Femur (tissue), 1 donor: ENCODE results near the gene FIZ1.
"Not testable (repeated sequence)": the region's sequence is repeated elsewhere in the genome, so short reads cannot be mapped to it uniquely, and the experiment has no call there.

Experiments used
- DNase-seq: peaks from one replicate; pipeline ENCODE4 v3.0.0-alpha.2; 2017

FIZ1 gene

DNA sequence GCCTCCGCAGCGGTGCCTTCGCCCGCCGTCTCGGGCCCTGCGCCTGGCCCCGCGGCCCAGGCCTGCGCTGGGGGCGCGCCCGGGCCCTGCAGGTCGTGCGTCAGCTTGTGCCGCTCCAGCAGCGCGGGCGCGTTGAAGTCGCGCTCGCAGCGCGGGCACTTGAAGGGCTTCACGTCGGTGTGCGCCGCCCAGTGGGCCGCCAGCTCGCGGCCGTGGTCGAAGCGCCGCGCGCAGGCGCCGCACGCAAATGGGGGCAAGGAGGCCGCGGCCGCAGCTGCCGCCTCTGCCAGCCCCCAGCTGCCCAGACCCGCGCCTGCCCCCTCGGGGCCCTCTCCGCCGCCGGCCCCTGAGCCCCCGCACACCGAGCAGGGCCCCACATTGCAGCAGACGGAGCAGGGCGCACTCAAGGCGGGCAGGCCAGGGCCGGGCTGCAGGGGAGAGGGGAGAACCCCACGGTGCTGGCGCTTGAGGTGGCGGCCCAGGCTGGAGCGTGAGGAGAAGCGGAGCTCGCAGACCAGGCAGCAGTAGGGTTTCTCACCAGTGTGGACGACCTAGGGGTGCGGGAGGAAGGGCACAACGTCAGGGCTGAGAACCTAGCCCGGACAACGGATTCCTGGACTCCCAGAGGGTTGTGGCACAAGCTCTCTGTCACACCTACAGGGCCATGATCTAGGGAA, 6.1 kb downstream of the FIZ1 start:
- DNase-seq = no peak

DNA sequence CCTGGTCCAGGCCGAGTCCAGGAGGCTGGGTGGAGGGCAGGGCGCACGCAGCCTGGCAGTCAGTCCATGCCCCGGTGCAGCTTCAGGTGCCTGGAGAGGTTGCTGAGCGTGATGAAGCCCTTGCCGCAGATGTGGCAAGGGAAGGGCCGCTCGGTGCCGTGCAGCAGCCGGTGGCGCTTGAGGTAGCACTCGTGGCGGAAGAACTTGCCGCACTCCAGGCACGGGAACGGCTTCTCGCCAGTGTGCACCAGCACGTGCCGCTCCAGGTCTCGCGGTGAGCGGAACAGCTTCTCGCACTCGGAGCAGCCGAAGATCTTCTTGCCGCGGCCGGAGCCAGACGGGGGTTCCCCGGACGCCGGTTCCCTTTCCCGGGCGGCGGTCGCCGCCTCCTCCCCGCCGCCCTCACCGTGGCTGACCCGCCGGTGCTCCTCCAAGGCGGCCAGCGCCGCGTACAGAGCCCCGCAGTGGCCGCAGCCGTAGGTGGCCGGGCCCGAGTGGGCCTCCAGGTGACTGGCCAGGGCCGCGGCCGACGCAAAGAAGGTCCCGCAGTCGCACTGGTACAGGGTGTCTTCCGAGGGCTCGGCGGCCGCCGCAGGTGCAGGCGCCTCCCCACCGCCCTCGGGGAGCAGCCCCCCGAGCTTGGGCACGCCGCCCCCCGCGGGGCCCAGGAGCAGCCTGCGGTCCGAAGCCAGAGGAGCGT, 6.8 kb downstream of the FIZ1 start:
- no peak for DNase-seq

- no peak for DNase-seq
Observed at GRCh38 chr19:55591555-55591954, 7.8 kb downstream of the FIZ1 start.

DNA sequence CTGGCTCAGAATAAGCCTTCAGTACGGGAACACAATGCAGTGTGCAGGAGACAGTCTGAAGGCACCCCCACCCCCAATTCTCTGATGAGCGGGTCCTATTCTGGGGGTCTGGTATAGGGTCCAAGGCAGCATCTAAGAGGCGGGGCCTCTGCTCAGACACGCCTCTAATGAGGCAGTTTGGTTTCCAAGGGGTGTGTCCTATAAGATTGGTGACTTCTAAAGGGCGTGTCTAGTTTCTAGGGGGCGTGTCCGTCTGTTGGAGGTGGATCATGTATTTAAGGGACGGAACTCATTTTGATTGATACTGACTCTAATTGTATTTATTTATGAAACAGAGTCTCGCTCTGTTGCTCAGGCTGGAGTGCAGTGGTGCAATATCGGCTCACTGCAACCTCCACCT, 8.7 kb downstream of the FIZ1 start:
- DNase-seq = no peak

GRCh38 chr19:55590109-55590508, 9.2 kb downstream of the FIZ1 start:
- no peak for DNase-seq

DNA sequence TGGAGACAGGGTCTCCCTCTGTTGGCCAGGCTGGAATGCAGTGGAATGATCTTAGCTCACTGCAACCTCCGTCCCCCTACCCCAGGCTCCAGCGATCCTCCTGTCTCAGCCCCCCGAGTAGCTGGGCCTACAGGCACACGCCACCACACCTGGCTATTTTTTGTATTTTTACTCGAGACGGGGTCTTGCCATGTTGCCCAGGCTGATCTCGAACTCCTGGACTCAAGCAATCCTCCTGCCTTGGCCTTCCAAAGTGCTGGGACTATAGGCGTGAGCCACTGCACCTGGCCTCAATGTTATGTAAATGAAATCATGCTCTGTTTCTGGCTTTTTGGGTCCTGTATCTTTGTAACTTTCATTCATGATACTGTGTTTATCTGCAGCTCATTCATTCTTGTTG, 10.6 kb downstream of the FIZ1 start:
- no peak for DNase-seq

- DNase-seq = peak; percentile 95
Observed at GRCh38 chr19:55586976-55587668, 12.2 kb downstream of the FIZ1 start.

DNA sequence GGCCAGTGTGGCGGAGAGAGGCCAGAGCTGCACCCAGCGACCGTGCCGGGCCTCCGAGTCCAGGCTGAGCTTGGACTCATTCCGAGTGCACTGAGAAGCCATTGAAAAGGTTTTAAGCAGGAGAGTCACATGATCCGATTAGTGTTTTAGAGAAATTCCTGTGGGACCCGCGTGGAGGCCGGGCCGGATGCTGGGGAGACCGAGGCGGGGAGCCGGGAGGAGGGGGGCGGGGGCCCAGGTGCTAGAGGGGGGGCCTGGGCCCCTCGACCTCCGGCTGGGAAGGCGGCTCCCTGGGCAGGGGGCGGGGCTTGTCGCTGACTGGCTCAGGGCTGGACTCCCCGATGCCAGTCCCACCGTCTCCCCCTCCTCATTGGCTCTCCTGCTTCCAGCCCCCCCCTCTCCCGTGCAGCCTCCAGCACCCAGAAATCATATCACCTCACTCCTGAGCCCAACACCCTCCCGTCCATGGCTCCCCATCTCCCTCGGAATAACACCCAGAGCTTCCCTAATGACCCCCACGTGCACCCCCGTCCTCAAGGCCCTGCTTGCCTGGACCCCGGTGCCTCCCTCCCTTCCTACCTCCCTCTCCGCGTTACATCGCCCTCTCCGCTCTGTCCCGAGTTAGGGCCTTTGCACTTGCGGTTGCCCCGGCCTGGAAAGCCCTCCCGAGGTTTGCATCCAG, 13.5 kb downstream of the FIZ1 start:
- DNase-seq = peak; percentile 92

DNA sequence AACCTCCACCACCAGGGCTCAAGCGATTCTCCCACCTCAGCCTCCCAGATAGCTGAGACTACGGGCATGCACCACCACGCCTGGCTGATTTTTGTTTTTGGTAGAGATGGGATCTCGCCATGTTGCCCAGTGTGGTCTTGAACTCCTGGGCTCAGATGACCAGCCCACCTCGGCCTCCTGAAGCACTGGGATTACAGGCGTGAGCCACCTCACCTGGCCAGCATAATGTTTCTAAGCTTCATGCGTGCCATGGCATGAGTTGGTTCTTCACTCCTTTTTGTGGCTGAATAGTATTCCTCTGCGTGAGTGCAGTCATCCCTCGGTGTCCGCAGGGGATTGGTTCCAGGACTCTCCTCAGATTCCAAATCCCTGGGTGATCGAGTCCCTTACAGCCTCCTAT, 14.4 kb downstream of the FIZ1 start:
- DNase-seq = no peak

DNA sequence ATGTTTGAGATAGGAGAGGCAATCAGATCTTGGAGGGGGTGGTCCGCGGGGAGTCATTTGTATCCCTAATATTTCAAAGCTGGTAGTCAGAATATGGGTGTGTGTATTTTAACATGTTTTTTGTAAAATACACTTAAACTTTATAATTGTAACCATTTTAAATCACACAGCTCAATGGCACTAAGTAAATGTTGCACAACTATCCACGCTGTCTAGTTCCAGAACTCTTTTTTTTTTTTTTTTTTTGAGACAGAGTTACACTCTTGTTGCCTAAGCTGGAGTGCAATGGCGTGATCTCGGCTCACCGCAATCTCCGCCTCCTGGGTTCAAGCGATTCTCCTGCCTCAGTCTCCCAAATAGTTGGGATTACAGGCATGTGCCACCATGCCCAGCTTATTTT, 15.4 kb downstream of the FIZ1 start:
- DNase-seq = not testable (repeated sequence)

GRCh38 chr19:55582284-55582683, 17.0 kb downstream of the FIZ1 start:
- not testable (repeated sequence) for DNase-seq

DNA sequence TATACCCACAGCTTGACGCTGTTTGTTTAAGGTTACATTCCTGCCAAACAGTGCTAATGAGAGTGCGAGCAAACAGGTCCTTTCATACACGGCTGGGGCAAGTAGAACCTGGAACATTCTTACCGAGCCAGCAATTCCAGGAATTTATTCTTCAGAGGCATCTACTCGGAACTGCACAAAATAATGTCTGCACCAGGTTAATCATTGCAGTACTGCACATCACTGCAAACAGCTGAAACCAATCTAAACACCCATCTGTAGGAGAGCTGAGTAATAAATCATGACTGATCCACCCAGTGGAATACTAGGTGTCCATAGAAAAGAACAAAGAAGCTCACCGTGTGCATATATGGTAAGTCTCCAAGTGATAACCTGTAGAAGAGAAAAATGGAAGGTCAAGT, 17.5 kb downstream of the FIZ1 start:
- DNase-seq = no peak

- no peak for DNase-seq
Observed at GRCh38 chr19:55581145-55581822, 18.0 kb downstream of the FIZ1 start.

- peak; percentile 92 for DNase-seq
Observed at GRCh38 chr19:55580628-55581144, 18.6 kb downstream of the FIZ1 start, which contains the start of gene ZNF579. Gene ZNF579 (minus strand): TSS chr19:55580848. CDS start chr19:55579639, 1,209 bp downstream.

DNA sequence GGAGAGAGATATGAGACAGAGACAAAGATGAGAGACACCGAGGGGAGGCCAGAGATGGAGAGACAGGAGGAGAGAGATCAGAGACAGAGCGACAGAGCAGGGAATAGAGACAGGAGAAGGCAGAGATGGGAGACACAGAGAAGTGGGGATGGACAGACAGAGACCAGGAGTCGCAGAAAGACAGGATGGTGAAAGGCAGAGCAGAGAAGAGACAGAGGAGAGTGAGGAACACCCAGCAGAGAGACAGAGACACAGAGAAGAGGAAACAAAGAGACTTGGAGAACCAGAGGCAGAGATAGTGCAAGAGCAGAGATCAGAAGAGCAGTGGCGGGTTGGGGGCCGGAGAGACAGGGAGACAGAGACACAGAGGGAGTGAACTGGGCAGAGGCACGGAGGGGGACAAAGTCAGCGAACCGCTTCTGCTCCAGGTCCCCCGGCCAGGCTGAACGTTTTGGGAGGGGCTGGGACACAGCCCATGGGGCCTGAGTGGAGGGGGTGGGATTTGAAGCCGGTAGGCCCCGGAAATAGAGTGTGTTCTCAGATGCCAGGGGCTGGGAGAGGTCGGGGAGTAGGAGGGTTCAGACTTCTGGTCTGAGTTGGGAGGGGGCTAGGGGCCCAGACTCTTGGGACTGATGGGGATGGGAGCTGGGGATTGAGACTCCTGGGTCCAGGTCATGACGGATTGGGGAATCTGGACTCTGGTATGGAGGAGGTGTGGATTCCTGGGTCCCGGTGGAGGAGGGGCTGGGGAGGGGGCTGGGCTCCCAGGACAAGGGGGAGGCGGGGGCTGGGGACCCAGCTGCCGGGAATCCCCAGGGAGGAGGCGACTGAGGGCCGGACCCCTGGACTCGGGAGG, 19.3 kb downstream of the FIZ1 start:
- DNase-seq = peak; percentile 69

DNA sequence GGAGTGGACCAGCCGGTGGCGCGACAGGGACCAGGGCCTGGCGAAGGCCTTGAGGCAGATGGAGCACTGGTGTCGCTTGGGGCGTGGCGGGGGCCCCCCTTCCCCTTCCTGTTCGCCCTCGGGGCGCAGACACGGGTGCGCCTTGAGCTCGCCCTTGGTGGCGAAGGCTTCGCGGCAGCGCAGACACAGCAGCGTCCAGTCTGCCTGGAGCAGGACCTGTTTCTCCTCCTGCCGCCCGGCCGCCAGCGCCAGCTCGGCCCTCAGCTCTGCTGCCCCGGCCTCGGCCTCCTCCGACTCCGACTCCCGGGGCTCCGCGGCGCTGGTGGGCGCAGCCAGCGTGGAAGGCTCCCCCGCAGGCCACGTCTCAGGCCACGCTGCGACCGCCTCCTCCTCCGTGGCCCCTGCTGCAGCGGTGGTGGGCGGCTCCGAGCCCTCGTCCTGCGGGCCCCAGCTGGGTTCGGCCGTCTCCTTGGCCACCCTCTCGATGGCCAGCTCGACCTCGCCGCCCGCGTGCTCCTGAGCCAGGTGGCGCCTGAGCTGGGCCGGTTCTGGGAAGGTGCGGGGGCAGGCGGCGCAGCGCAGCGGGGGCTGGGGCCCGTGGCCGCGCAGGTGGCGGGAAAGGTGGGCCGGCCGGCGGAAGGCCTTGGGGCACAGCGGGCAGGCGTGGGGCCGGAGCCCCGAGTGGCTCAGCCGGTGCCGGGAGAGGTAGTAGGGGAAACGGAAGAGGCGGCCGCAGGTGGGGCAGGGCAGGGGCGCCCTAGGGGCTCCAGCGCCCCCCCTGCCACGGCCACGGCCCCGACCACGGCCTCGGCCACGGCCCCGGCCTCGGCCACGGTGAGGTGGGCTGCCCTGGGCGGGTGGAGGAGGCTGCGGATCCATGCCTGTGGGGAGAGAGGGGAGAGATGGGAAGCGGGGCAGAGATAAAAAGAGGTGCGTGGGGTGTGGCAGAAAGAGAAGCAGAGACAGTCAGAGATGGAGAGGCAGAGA, 20.3 kb downstream of the FIZ1 start:
- DNase-seq = no peak

GRCh38 chr19:55578031-55578760, 21.1 kb downstream of the FIZ1 start:
- DNase-seq = no peak

DNA sequence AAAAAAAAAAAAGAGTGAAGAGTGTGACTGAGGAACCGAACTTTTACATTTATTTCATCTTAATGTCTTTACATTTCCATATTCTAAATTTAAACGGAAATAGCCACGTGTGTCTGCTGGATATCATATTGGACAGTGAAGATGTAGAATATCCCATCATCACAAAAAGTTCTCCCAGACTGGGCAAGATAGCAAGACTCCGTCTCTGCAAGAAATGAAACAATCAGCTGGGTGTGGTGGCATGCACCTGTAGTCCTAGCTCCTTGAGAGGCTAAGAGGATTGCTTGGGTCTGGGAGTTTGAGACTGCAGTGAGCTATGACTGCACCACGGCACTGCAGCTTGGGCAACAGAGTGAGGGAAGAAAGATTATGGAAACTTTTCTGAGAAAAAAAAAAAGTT, 22.6 kb downstream of the FIZ1 start:
- DNase-seq = no peak

GRCh38 chr19:55573929-55574328, 25.4 kb downstream of the FIZ1 start:
- not testable (repeated sequence) for DNase-seq
